Measurements from ENCODE around the gene MORC2. TPM values are rescaled to one million over a fixed set of nuclear protein-coding genes. Genes with fewer than 3 reads are reported as not detected.

MORC2 gene
- total and polyA plus RNA-seq, 2 donors from 2014 or later = 18.0 to 18.8 TPM

DNA sequence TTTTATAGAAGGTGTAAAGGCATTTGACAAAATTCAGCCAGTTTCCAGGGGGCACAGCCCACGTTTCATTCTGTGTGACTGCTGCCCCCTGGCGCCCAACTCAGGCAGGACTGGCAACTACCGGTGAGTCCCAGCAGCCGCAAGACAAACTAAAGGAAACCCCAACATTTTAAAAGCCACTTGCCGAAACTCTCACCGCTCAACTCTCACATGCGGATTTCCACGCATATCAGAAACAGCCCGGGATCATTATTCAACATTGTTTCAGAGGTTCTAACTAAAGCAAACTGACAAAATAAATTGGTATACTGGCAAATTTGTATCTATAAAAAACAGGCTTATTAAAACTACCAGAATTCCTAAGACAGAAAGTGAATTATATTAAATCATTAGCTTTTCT lies 48.2 kb downstream of the MORC2 start:
- intact Hi-C loops (cut with DNase I) = loop anchor here (10.0 kb wide), 1 partner anchor 156 kb away; no protein-coding TSS in a partner anchor
- TF ChIP-seq, protein P1, sequence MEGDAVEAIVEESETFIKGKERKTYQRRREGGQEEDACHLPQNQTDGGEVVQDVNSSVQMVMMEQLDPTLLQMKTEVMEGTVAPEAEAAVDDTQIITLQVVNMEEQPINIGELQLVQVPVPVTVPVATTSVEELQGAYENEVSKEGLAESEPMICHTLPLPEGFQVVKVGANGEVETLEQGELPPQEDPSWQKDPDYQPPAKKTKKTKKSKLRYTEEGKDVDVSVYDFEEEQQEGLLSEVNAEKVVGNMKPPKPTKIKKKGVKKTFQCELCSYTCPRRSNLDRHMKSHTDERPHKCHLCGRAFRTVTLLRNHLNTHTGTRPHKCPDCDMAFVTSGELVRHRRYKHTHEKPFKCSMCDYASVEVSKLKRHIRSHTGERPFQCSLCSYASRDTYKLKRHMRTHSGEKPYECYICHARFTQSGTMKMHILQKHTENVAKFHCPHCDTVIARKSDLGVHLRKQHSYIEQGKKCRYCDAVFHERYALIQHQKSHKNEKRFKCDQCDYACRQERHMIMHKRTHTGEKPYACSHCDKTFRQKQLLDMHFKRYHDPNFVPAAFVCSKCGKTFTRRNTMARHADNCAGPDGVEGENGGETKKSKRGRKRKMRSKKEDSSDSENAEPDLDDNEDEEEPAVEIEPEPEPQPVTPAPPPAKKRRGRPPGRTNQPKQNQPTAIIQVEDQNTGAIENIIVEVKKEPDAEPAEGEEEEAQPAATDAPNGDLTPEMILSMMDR (IDR thresholded peaks at IDR 0.05; ENCODE audit: borderline replicate concordance, extremely low read depth, insufficient read depth) = peak; percentile 90
- H3K27ac ChIP-seq (ENCODE audit: low read depth in 2 of 2, low read length in 2 of 2) = no peak overlapping the region
- no peaks in the 10 kb centered on the region for H3K4me1 ChIP-seq (ENCODE audit: control insufficient read depth in 2 of 3, insufficient read depth in 2 of 3, low read depth in 1 of 3, low read length in 3 of 3)
- peak; percentile 17 for FAIRE-seq
- H3K9me3 ChIP-seq (ENCODE audit: control insufficient read depth in 2 of 3, insufficient read depth in 1 of 3, low read length in 3 of 3) = no peaks in the 10 kb centered on the region
- H3K27me3 ChIP-seq (ENCODE audit: control insufficient read depth, insufficient read depth, low read length) = no peaks in the 10 kb centered on the region
- H3K4me3 ChIP-seq (ENCODE audit: low read length in 3 of 3) = peak overlapping the region in 1 of 3 donors; percentile 56
- H3K36me3 ChIP-seq (ENCODE audit: control insufficient read depth in 2 of 3, insufficient read depth in 3 of 3, low read length in 3 of 3) = peaks cover 0 to under 1% (median 0%) of the 10 kb centered on the region in 3 donors
- no peak overlapping the region for H3K9ac ChIP-seq (ENCODE audit: low read length in 3 of 3)
- peak; percentile 78 to 86 (median 78) for DNase-seq

DNA sequence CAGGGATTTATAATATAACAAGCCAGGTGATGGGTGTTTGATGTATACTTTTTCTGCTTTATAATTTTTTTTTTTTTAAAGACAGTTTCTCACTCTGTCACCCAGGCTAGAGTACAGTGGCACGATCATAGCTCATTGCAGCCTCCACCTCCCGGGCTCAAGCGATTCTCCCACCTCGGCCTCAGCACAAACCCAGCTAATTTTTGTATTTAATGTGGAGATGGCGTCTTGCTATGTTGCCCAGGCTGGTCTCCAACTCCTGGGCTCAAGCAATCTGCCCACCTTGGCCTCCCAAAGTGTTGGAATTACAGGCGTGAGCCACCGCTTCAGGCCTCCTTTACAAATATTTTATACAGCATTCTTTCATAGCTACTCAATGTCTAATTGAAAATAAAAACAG lies 48.6 kb downstream of the MORC2 start:
- Histone ChIP-seq H3K36me3 (ENCODE audit: control insufficient read depth in 2 of 3, insufficient read depth in 3 of 3, low read length in 3 of 3) (no peaks in the 10 kb centered on the region), H3K9me3 (ENCODE audit: control insufficient read depth in 2 of 3, insufficient read depth in 1 of 3, low read length in 3 of 3) (no peaks in the 10 kb centered on the region), H3K27ac (ENCODE audit: low read depth in 2 of 2, low read length in 2 of 2) (no peak overlapping the region), H3K4me3 (ENCODE audit: low read length in 3 of 3) (no peak overlapping the region), H3K4me1 (ENCODE audit: control insufficient read depth in 2 of 3, insufficient read depth in 2 of 3, low read depth in 1 of 3, low read length in 3 of 3) (no peaks in the 10 kb centered on the region), H3K27me3 (ENCODE audit: control insufficient read depth, insufficient read depth, low read length) (no peaks in the 10 kb centered on the region), H3K9ac (ENCODE audit: low read length in 3 of 3) (no peak overlapping the region)
- FAIRE-seq (no peak), DNase-seq (peak in 1 of 5 donors; percentile 30)
- intact Hi-C loops (cut with DNase I) = loop anchor here (10.0 kb wide), 1 partner anchor 155 kb away; no protein-coding TSS in a partner anchor
- TF ChIP-seq, protein P1 (IDR thresholded peaks at IDR 0.05; ENCODE audit: borderline replicate concordance, extremely low read depth, insufficient read depth) = no peak

DNA sequence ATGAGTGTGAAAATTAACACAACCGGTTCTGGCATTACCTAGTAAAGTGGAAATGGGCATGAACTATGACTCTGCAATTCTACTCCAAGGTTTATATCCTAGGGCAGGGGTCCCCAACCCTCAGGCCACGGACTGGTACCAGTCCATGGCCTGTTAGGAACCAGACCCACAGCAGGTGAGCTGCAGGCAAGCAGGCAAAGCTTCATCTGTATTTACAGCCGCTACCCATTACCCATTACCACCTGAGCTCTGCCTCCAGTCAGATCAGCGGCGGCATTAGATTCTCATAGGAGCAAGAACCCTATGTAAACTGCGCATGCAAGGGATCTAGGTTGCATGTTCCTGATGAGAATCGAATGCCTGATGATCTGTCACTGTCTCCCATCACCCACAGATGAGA lies 49.8 kb downstream of the MORC2 start:
- Histone ChIP-seq H3K9me3 (ENCODE audit: control insufficient read depth in 2 of 3, insufficient read depth in 1 of 3, low read length in 3 of 3) (no peaks in the 10 kb centered on the region), H3K4me1 (ENCODE audit: control insufficient read depth in 2 of 3, insufficient read depth in 2 of 3, low read depth in 1 of 3, low read length in 3 of 3) (no peaks in the 10 kb centered on the region), H3K4me3 (ENCODE audit: low read length in 3 of 3) (no peak overlapping the region), H3K9ac (ENCODE audit: low read length in 3 of 3) (no peak overlapping the region), H3K27me3 (ENCODE audit: control insufficient read depth, insufficient read depth, low read length) (no peaks in the 10 kb centered on the region), H3K36me3 (ENCODE audit: control insufficient read depth in 2 of 3, insufficient read depth in 3 of 3, low read length in 3 of 3) (no peaks in the 10 kb centered on the region), H3K27ac (ENCODE audit: low read depth in 2 of 2, low read length in 2 of 2) (no peak overlapping the region)
- peak in 1 of 5 donors; percentile 37 for DNase-seq
- TF ChIP-seq, protein P1 (IDR thresholded peaks at IDR 0.05; ENCODE audit: borderline replicate concordance, extremely low read depth, insufficient read depth) = no peak
- FAIRE-seq = no peak
- intact Hi-C loops (cut with DNase I) = no loop called here

DNA sequence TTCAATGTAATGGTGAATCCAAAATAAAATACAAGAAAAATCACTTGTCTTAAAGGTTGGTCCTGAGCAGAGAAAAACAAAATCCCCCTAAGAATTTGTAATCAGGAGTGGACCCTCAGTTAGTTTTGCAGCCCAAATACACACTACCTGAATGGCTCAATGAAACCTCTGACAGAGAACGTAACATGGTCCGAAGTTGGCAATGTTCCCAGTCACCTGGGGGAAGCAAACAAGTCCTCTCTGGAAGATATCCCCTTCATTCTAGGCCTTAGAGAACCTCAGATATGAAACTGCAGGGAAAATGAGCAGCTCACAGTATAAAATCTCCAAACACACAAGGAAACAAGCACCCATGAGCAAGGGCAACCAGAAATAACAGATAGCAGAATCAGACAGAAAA lies 58.2 kb downstream of the MORC2 start:
- no peak overlapping the region for H3K9ac ChIP-seq (ENCODE audit: low read length in 3 of 3)
- no peaks in the 10 kb centered on the region for H3K27me3 ChIP-seq (ENCODE audit: control insufficient read depth, insufficient read depth, low read length)
- no peak overlapping the region for H3K27ac ChIP-seq (ENCODE audit: low read depth in 2 of 2, low read length in 2 of 2)
- no peak overlapping the region for H3K4me3 ChIP-seq (ENCODE audit: low read length in 3 of 3)
- intact Hi-C loops (cut with DNase I) = no loop called here
- no peak for DNase-seq
- FAIRE-seq = no peak
- no peaks in the 10 kb centered on the region for H3K9me3 ChIP-seq (ENCODE audit: control insufficient read depth in 2 of 3, insufficient read depth in 1 of 3, low read length in 3 of 3)
- no peaks in the 10 kb centered on the region for H3K4me1 ChIP-seq (ENCODE audit: control insufficient read depth in 2 of 3, insufficient read depth in 2 of 3, low read depth in 1 of 3, low read length in 3 of 3)
- TF ChIP-seq, protein P1 (IDR thresholded peaks at IDR 0.05; ENCODE audit: borderline replicate concordance, extremely low read depth, insufficient read depth) = no peak
- H3K36me3 ChIP-seq (ENCODE audit: control insufficient read depth in 2 of 3, insufficient read depth in 3 of 3, low read length in 3 of 3) = peaks cover 0 to 3% (median 0%) of the 10 kb centered on the region in 3 donors

Data from kidney (tissue), 14 donors.